Mucosa of gallbladder (tissue), 1 donor: ENCODE results near the gene TRMT13. TPM values are rescaled to one million over a fixed set of nuclear protein-coding genes. Genes with fewer than 3 reads are reported as not detected.

Experiments used
- DNase-seq: peaks from one replicate; pipeline ENCODE4 v3.0.0-alpha.2; 2020; ENCODE audit warnings: low spot score
- total RNA-seq: library from RNA; stranded (reverse); gene quantifications from one replicate; pipeline ENCODE4 v1.2.1, GENCODE V29; 2021
- donor health status: DM: no; HTN: no; CAD: no.

The TRMT13 gene
- 11.1 TPM for total RNA-seq

GRCh38 chr1:100132566-100133477 is at the start of gene TRMT13, which contains the start of gene SASS6:
Gene TRMT13 (plus strand): TSS chr1:100133163. CDS start chr1:100133169, 6 bp downstream.
Gene SASS6 (minus strand): TSS chr1:100132930. CDS start chr1:100132814, 116 bp downstream.
- DNase-seq = peak; percentile 98

GRCh38 chr1:100087396-100087795 is 45.6 kb upstream of the TRMT13 start:
- no peak for DNase-seq

- DNase-seq = no peak
Measured at GRCh38 chr1:100089082-100089481, 43.9 kb upstream of the TRMT13 start.

- no peak for DNase-seq
Measured at GRCh38 chr1:100090471-100090870, 42.5 kb upstream of the TRMT13 start.

- no peak for DNase-seq
Measured at GRCh38 chr1:100100202-100100601, 32.8 kb upstream of the TRMT13 start.

GRCh38 chr1:100101564-100101963 is 31.4 kb upstream of the TRMT13 start:
- DNase-seq = no peak

GRCh38 chr1:100107696-100108095 is 25.3 kb upstream of the TRMT13 start:
- no peak for DNase-seq

- no peak for DNase-seq
Measured at GRCh38 chr1:100109554-100110066, 23.4 kb upstream of the TRMT13 start.

- no peak for DNase-seq
Measured at GRCh38 chr1:100115524-100115923, 17.4 kb upstream of the TRMT13 start.

GRCh38 chr1:100122177-100122576 is 10.8 kb upstream of the TRMT13 start:
- no peak for DNase-seq

- no peak for DNase-seq
Measured at GRCh38 chr1:100127226-100127625, 5.7 kb upstream of the TRMT13 start.

- DNase-seq = no peak
Measured at GRCh38 chr1:100130552-100131077, 2.3 kb upstream of the TRMT13 start.

- DNase-seq = no peak
Measured at GRCh38 chr1:100131623-100132022, 1.3 kb upstream of the TRMT13 start.

GRCh38 chr1:100134872-100135271 is 1.9 kb downstream of the TRMT13 start:
- DNase-seq = no peak

GRCh38 chr1:100137602-100138001 is 4.6 kb downstream of the TRMT13 start:
- no peak for DNase-seq

- DNase-seq = no peak
Measured at GRCh38 chr1:100141192-100141591, 8.2 kb downstream of the TRMT13 start.

- DNase-seq = no peak
Measured at GRCh38 chr1:100142343-100142742, 9.4 kb downstream of the TRMT13 start.

- DNase-seq = no peak
Measured at GRCh38 chr1:100145116-100145515, 12.2 kb downstream of the TRMT13 start.

- DNase-seq = no peak
Measured at GRCh38 chr1:100146958-100147357, 14.0 kb downstream of the TRMT13 start.

GRCh38 chr1:100147875-100148274 is 14.9 kb downstream of the TRMT13 start:
- DNase-seq = no peak

GRCh38 chr1:100151679-100152078 is 18.7 kb downstream of the TRMT13 start:
- no peak for DNase-seq

- DNase-seq = no peak
Measured at GRCh38 chr1:100152271-100152670, 19.3 kb downstream of the TRMT13 start.

- DNase-seq = no peak
Measured at GRCh38 chr1:100162881-100163280, 29.9 kb downstream of the TRMT13 start.
